ENCODE measurements around the gene UGT1A4.
"Not testable (repeated sequence)": the region's sequence is repeated elsewhere in the genome, so short reads cannot be mapped to it uniquely, and the experiment has no call there.

The UGT1A4 gene

GRCh38 chr2:233743464-233744259 lies 25.1 kb downstream of the UGT1A4 start:
- Histone ChIP-seq H3K27me3 (ENCODE audit: control insufficient read depth, low read length) (0 out of 2 replicates have a peak, but pooled peaks cover 3% of the 10 kb centered on the region), H3K4me1 (ENCODE audit: control insufficient read depth, low read length) (no peaks in the 10 kb centered on the region), H3K79me2 (ENCODE audit: control insufficient read depth, low read length) (no peaks in the 10 kb centered on the region), H4K20me1 (ENCODE audit: control insufficient read depth, insufficient read depth, low read depth, low read length) (no peaks in the 10 kb centered on the region), H3K9me2 (replicated peaks; ENCODE audit: control insufficient read depth, low read length) (no peaks in the 10 kb centered on the region), H3K36me3 (ENCODE audit: control insufficient read depth, low read length) (no peaks in the 10 kb centered on the region), H3F3A (ENCODE audit: control insufficient read depth, insufficient read depth) (no peaks in the 10 kb centered on the region), H3K4me3 (ENCODE audit: low read length) (no peak overlapping the region), H3K27ac (ENCODE audit: low read depth, low read length) (no peak overlapping the region), H3K9me3 (ENCODE audit: control insufficient read depth, insufficient read depth, low read length) (no peaks in the 10 kb centered on the region), H3K4me2 (ENCODE audit: low read length) (no peak overlapping the region)
- TF ChIP-seq CTCF (IDR thresholded peaks at IDR 0.05; ENCODE audit: low read depth, low read length, poor library complexity, severe bottlenecking) = no peak
- no peak for TF ChIP-seq EZH2phosphoT487 (IDR thresholded peaks at IDR 0.05; ENCODE audit: borderline replicate concordance, low read length)

GRCh38 chr2:233745073-233745755 lies 26.7 kb downstream of the UGT1A4 start:
- Histone ChIP-seq H3K4me2 (ENCODE audit: low read length) (no peak overlapping the region), H3K27ac (ENCODE audit: low read depth, low read length) (no peak overlapping the region)

GRCh38 chr2:233745838-233746237 lies 27.3 kb downstream of the UGT1A4 start:
- H3K4me3 ChIP-seq (ENCODE audit: low read length); H3K27ac ChIP-seq (ENCODE audit: low read depth, low read length); H3K79me2 ChIP-seq (ENCODE audit: control insufficient read depth, low read length); H4K20me1 ChIP-seq (ENCODE audit: control insufficient read depth, insufficient read depth, low read depth, low read length); H3K4me1 ChIP-seq (ENCODE audit: control insufficient read depth, low read length); H3K9me2 ChIP-seq (replicated peaks; ENCODE audit: control insufficient read depth, low read length); H3K9me3 ChIP-seq (ENCODE audit: control insufficient read depth, insufficient read depth, low read length); H3K36me3 ChIP-seq (ENCODE audit: control insufficient read depth, low read length); H3K4me2 ChIP-seq (ENCODE audit: low read length); H3F3A ChIP-seq (ENCODE audit: control insufficient read depth, insufficient read depth); H3K27me3 ChIP-seq (ENCODE audit: control insufficient read depth, low read length): not testable (repeated sequence)

More at GRCh38 chr2:233745073-233745755, 26.7 kb downstream of the UGT1A4 start:
- Histone ChIP-seq H3K79me2 (ENCODE audit: control insufficient read depth, low read length) (no peaks in the 10 kb centered on the region), H3K27me3 (ENCODE audit: control insufficient read depth, low read length) (0 out of 2 replicates have a peak, but pooled peaks cover 3% of the 10 kb centered on the region), H3K36me3 (ENCODE audit: control insufficient read depth, low read length) (no peaks in the 10 kb centered on the region), H3K9me2 (replicated peaks; ENCODE audit: control insufficient read depth, low read length) (no peaks in the 10 kb centered on the region), H3K9me3 (ENCODE audit: control insufficient read depth, insufficient read depth, low read length) (no peaks in the 10 kb centered on the region), H3F3A (ENCODE audit: control insufficient read depth, insufficient read depth) (no peaks in the 10 kb centered on the region), H4K20me1 (ENCODE audit: control insufficient read depth, insufficient read depth, low read depth, low read length) (no peaks in the 10 kb centered on the region), H3K4me3 (ENCODE audit: low read length) (no peak overlapping the region), H3K4me1 (ENCODE audit: control insufficient read depth, low read length) (no peaks in the 10 kb centered on the region)
- TF ChIP-seq CTCF (IDR thresholded peaks at IDR 0.05; ENCODE audit: low read depth, low read length, poor library complexity, severe bottlenecking) (no peak), EZH2phosphoT487 (IDR thresholded peaks at IDR 0.05; ENCODE audit: borderline replicate concordance, low read length) (no peak)
